ENCODE measurements around the gene SEMA6B.

Gene SEMA6B

DNA sequence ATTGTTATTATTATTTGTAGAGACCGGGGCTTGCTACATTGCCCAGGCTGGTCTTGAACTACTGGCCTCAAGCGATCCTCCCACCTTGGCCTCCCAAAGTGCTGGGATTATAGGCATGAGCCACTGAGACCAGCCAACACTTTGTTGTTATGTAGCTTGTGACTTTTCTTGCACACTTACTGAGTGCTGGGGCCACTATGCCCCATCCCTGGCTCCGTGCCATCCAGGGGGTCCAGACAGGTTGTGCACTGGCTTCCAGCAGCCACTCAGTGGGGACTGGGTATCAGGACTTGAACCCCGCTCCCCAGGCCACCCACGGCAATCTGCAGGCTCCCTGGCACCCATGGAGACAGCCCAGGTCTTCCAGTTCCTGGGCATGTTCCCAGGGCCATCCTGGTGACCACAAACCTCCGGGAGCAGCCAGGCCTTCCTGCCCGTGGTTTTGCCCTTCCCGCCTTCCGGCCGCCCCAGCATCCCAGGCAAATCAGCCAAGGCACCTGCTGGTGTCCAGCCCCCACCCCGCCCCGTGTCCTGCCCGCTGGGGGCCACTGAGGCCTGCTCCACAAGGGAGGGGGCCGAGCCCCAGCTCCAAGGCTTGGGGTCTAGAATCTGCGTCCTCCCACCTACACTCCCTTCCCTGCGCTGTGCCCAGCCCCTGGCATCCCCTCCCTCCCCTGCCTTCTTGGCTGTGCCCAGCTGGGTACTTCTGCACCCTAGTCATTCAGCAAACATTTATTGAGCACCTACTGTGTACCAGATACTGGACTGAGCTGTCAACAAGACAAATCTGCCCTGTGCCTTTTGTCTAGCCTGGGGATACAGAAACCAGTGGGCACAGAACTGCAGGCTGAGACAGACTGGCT, 23.7 kb upstream of the SEMA6B start:
- Histone ChIP-seq H3K18ac (ENCODE audit: low read depth in 1 of 2, low read length in 2 of 2) (peak overlapping the region in 1 of 2 experiments; percentile 46), H3K23ac (ENCODE audit: low read length in 2 of 2) (no peak overlapping the region), H3K36me3 (ENCODE audit: control insufficient read depth in 1 of 2, insufficient read depth in 2 of 2, low read depth in 1 of 2, low read length in 2 of 2) (no peaks in the 10 kb centered on the region), H3K4me2 (ENCODE audit: low read length, poor library complexity, severe bottlenecking) (no peak overlapping the region), H3K27ac (ENCODE audit: low read length, poor library complexity, severe bottlenecking) (no peak overlapping the region), H3K4me3 (ENCODE audit: insufficient read depth in 1 of 2, low read depth in 1 of 2, low read length in 2 of 2) (no peak overlapping the region), H3K9me3 (ENCODE audit: control insufficient read depth, low read length) (no peaks in the 10 kb centered on the region), H2BK12ac (ENCODE audit: low read length in 2 of 2) (peak overlapping the region in 1 of 2 experiments; percentile 57), H3K79me1 (replicated peaks; ENCODE audit: low read length, poor library complexity, severe bottlenecking) (no peaks in the 10 kb centered on the region), H4K8ac (ENCODE audit: low read length) (peak overlapping the region; percentile 57), H3K14ac (ENCODE audit: low read length in 2 of 2) (no peak overlapping the region), H2AK5ac (ENCODE audit: low read length, severe bottlenecking) (no peak overlapping the region), H3K9ac (ENCODE audit: low read length) (no peak overlapping the region), H2BK120ac (ENCODE audit: low read depth, low read length) (no peak overlapping the region), H3K27me3 (ENCODE audit: control insufficient read depth in 1 of 2, insufficient read depth in 1 of 2, low read length in 2 of 2) (peaks cover 52 to 70% of the 10 kb centered on the region in 2 experiments), H4K91ac (ENCODE audit: low read length) (peak overlapping the region; percentile 28), H2BK5ac (ENCODE audit: low read depth, low read length, poor library complexity, severe bottlenecking) (no peak overlapping the region), H2AFZ (ENCODE audit: low read depth, low read length) (no peak overlapping the region), H2BK15ac (ENCODE audit: low read depth, poor library complexity, severe bottlenecking) (no peak overlapping the region), H3K4ac (ENCODE audit: low read depth in 1 of 2, low read length in 2 of 2) (no peak overlapping the region), H3K4me1 (ENCODE audit: control insufficient read depth, insufficient read depth, low read depth, low read length) (peaks cover 28% of the 10 kb centered on the region)
- DNase-seq: no peak
- 72% methylated on average over 16 of the region's 16 CpGs for WGBS

DNA sequence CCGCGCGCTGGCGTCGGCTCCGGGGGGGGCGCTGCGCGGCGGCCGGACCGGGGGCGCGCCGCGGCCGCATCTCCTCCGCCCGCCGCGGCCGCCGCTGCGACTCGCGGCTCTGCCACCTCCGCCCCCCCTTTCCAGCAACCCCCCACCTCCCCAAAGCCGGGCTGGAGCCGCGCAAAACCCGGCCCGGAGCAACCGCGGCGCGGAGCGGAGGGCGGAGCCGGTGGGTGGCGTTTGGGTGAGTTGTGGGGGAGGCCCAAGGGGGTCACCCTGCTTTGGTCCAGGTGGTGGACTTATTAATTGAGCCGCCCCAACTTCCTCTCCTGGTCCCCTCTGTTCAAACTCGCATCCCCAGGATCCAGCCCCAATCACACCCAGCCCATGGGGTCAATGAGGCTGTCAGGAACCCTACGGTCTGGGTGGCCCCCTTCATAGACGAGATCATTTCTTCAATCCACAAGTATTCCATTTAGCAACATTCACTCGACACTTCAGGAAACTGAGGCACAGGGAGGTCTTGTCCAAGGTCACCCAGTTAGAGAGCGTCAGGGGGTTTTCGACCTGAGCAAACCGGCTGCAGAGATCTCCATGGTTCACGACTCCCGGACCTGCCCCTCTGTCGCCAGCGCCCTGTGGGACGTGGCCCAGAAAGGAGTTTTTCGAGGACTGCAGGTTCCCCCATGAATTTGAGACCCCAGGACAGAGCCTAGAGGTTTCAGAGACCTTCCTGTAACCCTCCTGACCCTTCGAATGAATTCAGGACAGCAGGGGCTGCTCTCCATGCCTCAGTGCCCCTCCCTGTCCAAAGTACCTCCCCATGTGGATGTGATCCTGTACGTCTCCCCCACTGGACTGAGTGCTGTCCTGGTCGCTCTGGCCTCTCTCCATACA, 22.4 kb upstream of the SEMA6B start:
- H3K4me3 ChIP-seq (ENCODE audit: insufficient read depth in 1 of 2, low read depth in 1 of 2, low read length in 2 of 2): peak overlapping the region in 1 of 2 experiments; percentile 49
- no peaks in the 10 kb centered on the region for H3K9me3 ChIP-seq (ENCODE audit: control insufficient read depth, low read length)
- no peak overlapping the region for H2BK5ac ChIP-seq (ENCODE audit: low read depth, low read length, poor library complexity, severe bottlenecking)
- peak overlapping the region; percentile 61 for H2AK5ac ChIP-seq (ENCODE audit: low read length, severe bottlenecking)
- H3K18ac ChIP-seq (ENCODE audit: low read depth in 1 of 2, low read length in 2 of 2): peak overlapping the region in 1 of 2 experiments; percentile 42
- H3K9ac ChIP-seq (ENCODE audit: low read length): no peak overlapping the region
- H4K91ac ChIP-seq (ENCODE audit: low read length): peak overlapping the region; percentile 43
- H3K27ac ChIP-seq (ENCODE audit: low read length, poor library complexity, severe bottlenecking): no peak overlapping the region
- no peak overlapping the region for H2BK120ac ChIP-seq (ENCODE audit: low read depth, low read length)
- H3K23ac ChIP-seq (ENCODE audit: low read length in 2 of 2): no peak overlapping the region
- H3K4me1 ChIP-seq (ENCODE audit: control insufficient read depth, insufficient read depth, low read depth, low read length): peaks cover 28% of the 10 kb centered on the region
- H3K79me1 ChIP-seq (replicated peaks; ENCODE audit: low read length, poor library complexity, severe bottlenecking): no peaks in the 10 kb centered on the region
- no peak overlapping the region for H3K14ac ChIP-seq (ENCODE audit: low read length in 2 of 2)
- 32% methylated on average over 21 of the region's 57 CpGs for WGBS
- H2BK15ac ChIP-seq (ENCODE audit: low read depth, poor library complexity, severe bottlenecking): peak overlapping the region; percentile 3
- no peak overlapping the region for H4K8ac ChIP-seq (ENCODE audit: low read length)
- no peak overlapping the region for H2AFZ ChIP-seq (ENCODE audit: low read depth, low read length)
- H3K4ac ChIP-seq (ENCODE audit: low read depth in 1 of 2, low read length in 2 of 2): no peak overlapping the region
- peak overlapping the region; percentile 51 for H3K4me2 ChIP-seq (ENCODE audit: low read length, poor library complexity, severe bottlenecking)
- peaks cover 52 to 79% of the 10 kb centered on the region in 2 experiments for H3K27me3 ChIP-seq (ENCODE audit: control insufficient read depth in 1 of 2, insufficient read depth in 1 of 2, low read length in 2 of 2)
- peak; percentile 27 for DNase-seq
- H3K36me3 ChIP-seq (ENCODE audit: control insufficient read depth in 1 of 2, insufficient read depth in 2 of 2, low read depth in 1 of 2, low read length in 2 of 2): no peaks in the 10 kb centered on the region
- H2BK12ac ChIP-seq (ENCODE audit: low read length in 2 of 2): peak overlapping the region; percentile 4 to 15

DNA sequence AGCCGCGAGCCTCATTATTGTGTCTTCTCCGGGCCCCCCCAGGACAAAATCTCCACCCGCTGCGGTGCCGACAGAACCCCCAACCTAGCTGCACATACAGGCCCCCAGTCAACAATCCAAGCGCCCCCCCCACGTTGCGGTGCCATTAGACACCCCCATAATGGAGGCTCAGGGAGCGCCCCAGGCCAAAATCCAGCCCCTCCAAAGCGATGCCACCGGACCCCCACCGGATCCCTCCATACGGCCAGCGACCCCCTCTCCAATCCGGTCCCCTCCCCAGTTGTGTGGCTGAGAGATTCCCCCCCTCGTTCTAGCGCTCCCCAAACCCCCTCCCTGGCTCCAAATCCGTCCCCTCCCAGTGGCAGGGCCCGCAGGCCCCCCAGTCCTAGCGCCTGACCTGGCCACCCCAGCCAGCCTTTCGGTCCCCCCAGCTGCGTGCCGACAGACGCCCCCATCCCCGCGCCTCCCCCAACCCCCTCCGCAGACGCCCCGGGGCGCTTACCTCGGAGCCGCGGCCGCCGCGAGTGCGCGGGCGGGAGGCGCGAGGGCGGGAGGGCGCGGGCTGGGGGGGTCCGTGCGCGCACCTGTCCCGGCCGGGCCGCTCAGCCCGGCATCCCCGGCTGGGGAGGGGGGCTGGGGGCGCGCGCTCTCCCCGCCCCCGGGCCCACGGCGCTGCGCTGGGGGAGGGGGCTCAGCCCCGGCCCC, 21.6 kb upstream of the SEMA6B start:
- Histone ChIP-seq H3K4ac (ENCODE audit: low read depth in 1 of 2, low read length in 2 of 2) (no peak overlapping the region), H4K8ac (ENCODE audit: low read length) (no peak overlapping the region), H3K4me3 (ENCODE audit: insufficient read depth in 1 of 2, low read depth in 1 of 2, low read length in 2 of 2) (peak overlapping the region in 1 of 2 experiments; percentile 49), H2BK15ac (ENCODE audit: low read depth, poor library complexity, severe bottlenecking) (peak overlapping the region; percentile 52), H2BK5ac (ENCODE audit: low read depth, low read length, poor library complexity, severe bottlenecking) (no peak overlapping the region), H3K4me2 (ENCODE audit: low read length, poor library complexity, severe bottlenecking) (peak overlapping the region; percentile 70), H2AK5ac (ENCODE audit: low read length, severe bottlenecking) (no peak overlapping the region), H3K27ac (ENCODE audit: low read length, poor library complexity, severe bottlenecking) (no peak overlapping the region), H3K36me3 (ENCODE audit: control insufficient read depth in 1 of 2, insufficient read depth in 2 of 2, low read depth in 1 of 2, low read length in 2 of 2) (no peaks in the 10 kb centered on the region), H3K23ac (ENCODE audit: low read length in 2 of 2) (peak overlapping the region in 1 of 2 experiments; percentile 57), H3K9me3 (ENCODE audit: control insufficient read depth, low read length) (no peaks in the 10 kb centered on the region), H3K27me3 (ENCODE audit: control insufficient read depth in 1 of 2, insufficient read depth in 1 of 2, low read length in 2 of 2) (peaks cover 44 to 73% of the 10 kb centered on the region in 2 experiments), H3K79me1 (replicated peaks; ENCODE audit: low read length, poor library complexity, severe bottlenecking) (no peaks in the 10 kb centered on the region), H2BK12ac (ENCODE audit: low read length in 2 of 2) (peak overlapping the region in 1 of 2 experiments; percentile 48), H4K91ac (ENCODE audit: low read length) (no peak overlapping the region), H3K14ac (ENCODE audit: low read length in 2 of 2) (no peak overlapping the region), H2BK120ac (ENCODE audit: low read depth, low read length) (no peak overlapping the region), H3K4me1 (ENCODE audit: control insufficient read depth, insufficient read depth, low read depth, low read length) (peaks cover 29% of the 10 kb centered on the region), H3K9ac (ENCODE audit: low read length) (no peak overlapping the region), H3K18ac (ENCODE audit: low read depth in 1 of 2, low read length in 2 of 2) (peak overlapping the region in 1 of 2 experiments; percentile 56), H2AFZ (ENCODE audit: low read depth, low read length) (no peak overlapping the region)
- no peak for DNase-seq
- WGBS: 5% methylated on average over 16 of the region's 62 CpGs
